LNCaP clone FGC (cell line): Measurements from ENCODE around the gene SNRNP48.
A peak's percentile ranks its signal among the peaks of the same experiment; 100 is the strongest.

Experiments used
- DNase-seq: peaks from one replicate; pipeline ENCODE4 v3.0.0-alpha.2; 2011; ENCODE audit warnings: low read depth
- H3K4me3 ChIP-seq: 2 replicates; pipeline ENCODE4 v1.5.1; 2011; ENCODE audit warnings: mild to moderate bottlenecking, low read depth, low read length, control low read depth
- TF ChIP-seq, protein P1 (sequence below): IDR thresholded peaks from 2 replicates; pipeline ENCODE4 v1.5.1; 2012; ENCODE audit warnings: mild to moderate bottlenecking; ENCODE audit not compliant: control insufficient read depth, insufficient read depth; ENCODE audit errors: extremely low read depth

The SNRNP48 gene

DNA sequence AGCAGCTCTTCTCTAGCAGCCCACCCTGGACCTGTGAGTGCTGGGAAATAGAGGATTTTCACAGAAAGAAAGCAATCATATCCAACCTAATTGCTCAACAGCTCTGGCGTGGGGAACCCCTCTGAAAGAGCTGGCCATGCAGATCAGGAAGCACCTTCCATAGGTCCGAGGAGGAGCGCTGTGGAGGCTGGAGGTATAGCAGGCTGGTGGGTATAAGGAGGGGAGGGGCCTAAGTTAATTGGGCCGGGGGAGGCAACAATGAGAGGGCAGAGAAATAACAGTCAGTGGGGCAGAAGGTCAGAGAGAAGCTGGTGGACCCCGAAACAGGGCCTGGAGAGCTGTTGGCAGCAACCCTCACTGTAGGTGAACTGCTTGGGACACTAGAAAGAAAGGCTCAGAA lies 40.8 kb downstream of the SNRNP48 start:
- TF ChIP-seq, protein P1, sequence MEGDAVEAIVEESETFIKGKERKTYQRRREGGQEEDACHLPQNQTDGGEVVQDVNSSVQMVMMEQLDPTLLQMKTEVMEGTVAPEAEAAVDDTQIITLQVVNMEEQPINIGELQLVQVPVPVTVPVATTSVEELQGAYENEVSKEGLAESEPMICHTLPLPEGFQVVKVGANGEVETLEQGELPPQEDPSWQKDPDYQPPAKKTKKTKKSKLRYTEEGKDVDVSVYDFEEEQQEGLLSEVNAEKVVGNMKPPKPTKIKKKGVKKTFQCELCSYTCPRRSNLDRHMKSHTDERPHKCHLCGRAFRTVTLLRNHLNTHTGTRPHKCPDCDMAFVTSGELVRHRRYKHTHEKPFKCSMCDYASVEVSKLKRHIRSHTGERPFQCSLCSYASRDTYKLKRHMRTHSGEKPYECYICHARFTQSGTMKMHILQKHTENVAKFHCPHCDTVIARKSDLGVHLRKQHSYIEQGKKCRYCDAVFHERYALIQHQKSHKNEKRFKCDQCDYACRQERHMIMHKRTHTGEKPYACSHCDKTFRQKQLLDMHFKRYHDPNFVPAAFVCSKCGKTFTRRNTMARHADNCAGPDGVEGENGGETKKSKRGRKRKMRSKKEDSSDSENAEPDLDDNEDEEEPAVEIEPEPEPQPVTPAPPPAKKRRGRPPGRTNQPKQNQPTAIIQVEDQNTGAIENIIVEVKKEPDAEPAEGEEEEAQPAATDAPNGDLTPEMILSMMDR = no peak
- no peak overlapping the region for H3K4me3 ChIP-seq
- no peak for DNase-seq

DNA sequence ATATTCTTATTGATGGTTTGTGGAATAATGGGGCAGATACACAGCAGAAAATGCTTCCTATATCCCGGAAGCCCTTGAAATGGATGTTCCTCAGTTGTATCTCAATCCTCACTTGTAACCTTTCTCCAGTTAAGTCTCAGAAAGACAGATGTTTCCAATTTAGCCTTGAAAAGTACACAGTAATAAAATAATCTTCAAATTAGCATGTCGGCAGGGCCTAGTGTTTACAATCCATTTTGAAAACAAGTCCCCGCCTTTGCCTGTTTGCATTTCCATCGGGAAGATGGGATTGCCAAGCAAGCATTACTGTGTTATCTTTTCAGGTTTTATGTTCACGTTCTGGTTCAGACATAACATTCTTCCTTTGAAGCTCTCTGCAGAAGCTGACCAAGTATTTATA lies 41.5 kb downstream of the SNRNP48 start:
- DNase-seq = peak; percentile 14
- no peak overlapping the region for H3K4me3 ChIP-seq
- TF ChIP-seq, protein P1 = no peak

DNA sequence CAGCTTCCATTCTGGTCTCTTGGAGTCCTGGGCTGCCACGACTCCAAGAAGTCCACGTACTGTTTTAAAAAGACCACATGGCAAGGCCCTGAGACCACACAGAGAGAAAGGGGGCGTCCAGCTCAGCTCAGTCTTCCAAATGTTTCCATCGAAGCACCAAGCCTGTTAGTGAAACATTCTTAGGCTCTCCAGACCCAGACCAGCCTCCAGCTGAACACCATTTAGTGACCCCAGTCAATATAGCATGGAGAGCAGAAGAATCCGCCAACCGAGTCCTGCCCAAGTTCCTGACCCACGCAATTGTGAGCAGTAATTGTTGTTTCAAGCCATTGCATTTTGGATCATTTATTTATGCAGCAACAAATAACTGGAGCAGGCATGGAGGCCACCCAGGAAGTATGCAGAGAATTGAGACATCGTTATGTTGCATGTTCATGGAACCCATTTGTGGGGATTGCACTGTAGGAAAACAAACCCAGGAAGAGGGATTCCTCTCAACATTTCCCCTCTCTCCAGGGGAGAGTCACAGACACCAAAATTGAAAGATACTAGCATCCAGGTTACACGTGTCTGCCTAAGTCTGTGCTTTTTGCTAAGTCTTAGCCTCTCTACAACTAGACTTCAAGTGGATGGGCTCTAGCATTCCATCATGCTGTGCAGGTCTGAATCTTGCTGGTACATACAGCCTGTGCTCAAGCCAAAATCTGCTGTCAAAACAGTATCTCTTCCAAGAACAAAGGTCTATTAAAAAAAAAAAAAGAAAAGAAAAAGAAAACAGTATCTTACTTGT lies 42.7 kb downstream of the SNRNP48 start:
- TF ChIP-seq, protein P1 = no peak
- no peak for DNase-seq
- H3K4me3 ChIP-seq = no peak overlapping the region

DNA sequence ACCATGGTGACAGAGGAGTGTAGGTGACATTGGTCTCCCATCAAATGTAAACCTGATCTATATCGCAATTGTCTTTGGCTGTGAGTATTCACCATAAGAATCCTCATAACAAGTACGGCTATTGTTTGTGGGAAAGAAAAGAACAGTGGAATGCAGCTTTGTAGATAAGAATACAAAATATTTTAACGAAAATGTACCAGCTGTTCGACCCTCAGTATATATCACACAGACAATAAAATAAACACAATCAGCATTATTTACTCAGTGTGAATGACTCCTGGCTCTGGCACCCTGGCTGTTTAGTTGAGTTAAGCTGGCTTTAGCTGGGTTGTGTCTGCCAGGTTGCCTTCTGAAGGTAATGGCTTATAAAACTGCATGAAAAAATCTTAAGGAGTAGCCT lies 43.4 kb downstream of the SNRNP48 start:
- DNase-seq = no peak
- H3K4me3 ChIP-seq = no peak overlapping the region
- TF ChIP-seq, protein P1 = no peak

DNA sequence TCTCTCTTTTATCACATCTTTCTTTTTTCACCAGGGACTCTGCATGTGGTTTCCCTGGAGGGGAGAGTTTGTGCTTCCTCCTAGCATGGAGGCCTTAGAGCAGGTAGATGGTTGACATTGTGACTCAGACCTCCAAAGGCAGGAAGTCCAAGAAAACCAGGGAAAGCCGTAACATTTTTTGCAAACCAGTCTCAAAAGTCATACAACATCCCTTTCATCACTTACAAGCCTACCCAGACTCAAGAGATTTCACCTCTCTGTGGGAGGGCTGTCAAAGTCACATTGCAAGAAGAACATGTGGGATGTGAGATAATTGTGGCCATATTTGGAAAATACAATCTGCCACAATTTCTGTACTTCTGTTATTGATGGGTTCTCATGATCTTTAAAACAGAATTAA lies 46.2 kb downstream of the SNRNP48 start:
- TF ChIP-seq, protein P1 = no peak
- H3K4me3 ChIP-seq = no peak overlapping the region
- no peak for DNase-seq

DNA sequence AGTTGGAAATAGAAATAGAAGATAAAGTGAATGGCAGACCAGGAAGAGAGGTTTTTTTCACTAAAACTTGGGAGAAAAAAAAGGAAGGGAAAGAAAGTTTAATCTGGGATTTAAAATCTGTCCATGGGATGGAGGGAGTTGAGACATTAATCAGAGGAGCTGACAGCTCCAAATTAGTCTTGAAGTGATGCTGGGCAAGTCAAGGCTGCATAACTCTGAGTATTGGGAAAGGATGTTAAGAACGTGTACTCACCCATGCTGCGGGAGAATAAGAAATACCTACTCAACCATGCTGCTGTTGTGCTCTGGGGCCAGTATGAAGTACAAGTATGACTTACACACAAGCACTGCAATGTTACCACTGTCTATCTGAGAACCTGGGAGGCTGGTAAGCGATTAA lies 47.5 kb downstream of the SNRNP48 start:
- TF ChIP-seq, protein P1 = no peak
- H3K4me3 ChIP-seq = no peak overlapping the region
- no peak for DNase-seq

DNA sequence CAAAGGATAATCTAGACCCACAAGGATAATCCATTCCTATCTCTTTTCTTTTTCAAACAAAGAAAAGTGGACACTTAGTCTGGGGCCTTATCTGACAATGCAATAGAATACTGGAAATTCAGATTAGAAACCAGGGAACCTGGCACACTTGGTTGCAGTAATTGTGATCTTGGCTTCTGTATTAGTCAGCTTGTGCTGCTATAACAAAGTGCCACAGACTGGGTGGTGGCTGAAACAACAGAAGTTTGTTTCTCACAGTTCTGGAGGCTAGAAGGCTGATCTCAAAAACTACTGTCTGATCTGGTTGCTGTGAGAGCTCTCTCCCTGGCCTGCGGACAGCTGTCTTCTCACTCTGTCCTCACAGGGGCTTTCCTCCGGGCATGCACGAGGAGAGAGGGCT lies 49.4 kb downstream of the SNRNP48 start:
- H3K4me3 ChIP-seq = no peak overlapping the region

More for the DNA sequence above, 49.4 kb downstream of the SNRNP48 start:
- TF ChIP-seq, protein P1 = no peak
- no peak for DNase-seq
